GM19438 (cell line): ENCODE results near the gene ROBO1.
"Not testable (repeated sequence)": the region's sequence is repeated elsewhere in the genome, so short reads cannot be mapped to it uniquely, and the experiment has no call there.

Experiments
- ATAC-seq: cut with Tn5 transposase; IDR thresholded peaks from one replicate; pipeline ENCODE4 v1.9.1; 2021; ENCODE audit warnings: low read depth; ENCODE audit not compliant: unreplicated experiment

The ROBO1 gene

DNA sequence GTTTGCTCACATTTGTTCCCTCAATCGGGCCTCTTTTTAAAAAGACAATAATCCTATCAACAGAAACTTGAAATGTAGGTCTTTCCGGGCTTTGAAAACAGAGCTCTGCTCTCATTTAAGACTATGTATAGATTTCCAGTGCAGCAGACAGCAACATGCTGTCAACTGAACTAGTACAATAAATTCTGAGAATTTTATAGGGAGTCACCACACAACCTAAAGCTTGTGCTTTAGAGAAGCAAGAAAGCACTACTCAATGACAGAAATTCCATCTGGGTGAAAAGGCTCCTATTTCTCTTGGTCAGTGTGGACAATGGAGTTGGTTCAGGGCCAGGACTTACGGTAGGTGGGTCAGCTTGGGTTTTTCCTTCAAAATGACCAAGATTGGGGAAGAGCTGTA, 583.5 kb downstream of the ROBO1 start:
- no peak for ATAC-seq

DNA sequence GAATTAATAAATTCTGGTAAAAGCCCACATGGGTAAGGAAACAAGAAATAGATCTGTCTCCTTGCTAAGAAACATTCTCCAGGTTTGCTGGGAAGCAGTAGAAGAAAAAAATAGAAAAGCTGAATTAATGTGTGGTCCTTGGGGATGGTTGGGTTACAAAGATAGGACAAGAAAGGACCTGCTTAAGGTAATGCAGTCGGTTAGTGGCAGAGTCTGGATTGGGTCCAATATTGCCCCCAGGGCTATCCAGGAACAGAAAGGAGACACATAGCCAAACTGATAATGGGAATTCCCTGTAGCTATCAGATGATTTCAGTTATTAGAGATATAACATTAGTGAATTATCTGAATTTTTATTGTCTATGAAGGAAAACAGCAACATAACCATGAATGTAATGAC, 584.3 kb downstream of the ROBO1 start:
- no peak for ATAC-seq

DNA sequence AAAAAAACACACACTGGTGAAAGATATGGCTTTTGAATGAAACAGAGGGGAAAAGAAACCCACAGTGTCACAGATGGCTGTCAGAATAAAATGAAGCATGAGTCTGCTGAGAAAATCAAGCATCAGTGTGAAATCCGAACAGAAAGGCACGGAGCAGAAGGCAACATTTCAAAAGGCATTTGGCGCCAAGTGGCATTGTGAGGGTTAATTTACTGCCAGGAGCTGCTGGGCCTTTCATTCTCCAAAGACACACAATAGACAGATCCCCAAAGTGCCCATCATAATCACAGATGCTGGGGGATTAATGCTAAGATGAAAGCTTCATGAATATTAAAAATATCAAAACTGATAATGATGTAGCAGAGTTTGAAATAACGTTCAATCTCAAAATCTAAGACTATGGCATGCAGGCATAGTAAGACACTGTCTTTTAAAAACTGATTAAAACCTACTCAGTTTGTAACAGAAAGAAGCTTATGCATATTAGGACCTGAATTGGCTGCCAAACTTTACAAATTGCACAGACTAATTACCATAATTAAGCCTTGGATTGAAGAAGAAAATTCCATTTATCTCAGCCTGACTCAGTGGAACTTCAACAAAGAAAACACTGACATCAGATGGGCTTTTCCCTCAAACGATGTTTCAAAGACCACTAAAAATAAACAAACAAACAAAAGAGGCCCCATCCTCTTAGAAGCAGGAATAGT, 589.2 kb downstream of the ROBO1 start:
- ATAC-seq = no peak

DNA sequence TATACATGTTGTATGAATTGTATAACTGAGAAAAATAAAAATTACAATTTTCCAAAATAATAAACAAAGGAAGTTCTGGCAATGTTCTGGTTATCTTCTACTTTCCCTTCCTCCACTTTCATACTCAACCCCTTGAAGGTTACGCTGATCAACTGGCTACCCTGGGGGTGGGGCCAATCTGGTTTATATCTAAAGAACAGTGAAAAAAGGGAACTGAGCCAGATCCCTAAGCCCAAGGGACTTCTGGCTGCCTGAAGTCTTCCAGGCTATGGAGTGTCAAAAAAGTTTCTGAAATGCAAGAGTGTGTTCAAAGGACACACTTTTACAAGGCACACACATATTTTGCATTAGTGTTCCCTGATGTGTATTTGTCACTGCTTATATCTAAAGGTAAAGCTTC, 591.9 kb downstream of the ROBO1 start:
- ATAC-seq = no peak

DNA sequence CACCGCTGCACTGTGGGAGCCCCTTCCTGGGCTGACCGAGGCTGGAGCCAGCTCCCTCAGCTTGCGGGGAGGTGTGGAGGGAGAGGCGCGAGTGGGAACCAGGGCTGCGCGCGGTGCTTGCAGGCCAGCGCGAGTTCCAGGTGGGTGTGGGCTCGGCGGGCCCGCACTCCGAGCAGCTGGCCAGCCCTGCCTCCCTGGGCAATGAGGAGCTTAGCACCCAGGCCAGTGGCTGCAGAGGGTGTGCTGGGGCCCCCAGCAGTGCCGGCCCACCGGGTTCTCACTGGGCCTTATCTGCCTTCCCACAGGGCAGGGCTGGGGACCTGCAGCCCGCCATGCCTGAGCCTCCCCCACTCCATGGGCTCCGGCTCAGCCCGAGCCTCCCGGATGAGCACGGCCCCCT, 594.5 kb downstream of the ROBO1 start:
- not testable (repeated sequence) for ATAC-seq

DNA sequence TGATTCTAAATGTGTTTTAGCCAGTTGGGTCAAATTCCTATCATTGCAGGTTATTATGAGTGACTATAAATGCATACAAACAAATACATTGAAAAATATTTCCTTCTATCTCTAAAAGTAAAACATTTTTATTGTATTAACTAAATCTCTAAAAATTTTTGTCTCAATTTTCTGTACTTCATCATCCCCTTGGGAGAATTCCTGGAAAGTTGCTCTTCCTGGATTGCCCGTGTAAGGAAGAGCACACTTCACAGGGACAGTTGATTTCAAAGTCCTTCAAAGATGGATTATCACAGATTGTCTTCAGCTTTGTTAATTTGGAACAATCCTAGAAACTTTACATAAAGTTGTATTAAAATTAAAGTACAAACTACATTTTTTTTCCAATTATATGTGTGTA, 595.6 kb downstream of the ROBO1 start:
- no peak for ATAC-seq

DNA sequence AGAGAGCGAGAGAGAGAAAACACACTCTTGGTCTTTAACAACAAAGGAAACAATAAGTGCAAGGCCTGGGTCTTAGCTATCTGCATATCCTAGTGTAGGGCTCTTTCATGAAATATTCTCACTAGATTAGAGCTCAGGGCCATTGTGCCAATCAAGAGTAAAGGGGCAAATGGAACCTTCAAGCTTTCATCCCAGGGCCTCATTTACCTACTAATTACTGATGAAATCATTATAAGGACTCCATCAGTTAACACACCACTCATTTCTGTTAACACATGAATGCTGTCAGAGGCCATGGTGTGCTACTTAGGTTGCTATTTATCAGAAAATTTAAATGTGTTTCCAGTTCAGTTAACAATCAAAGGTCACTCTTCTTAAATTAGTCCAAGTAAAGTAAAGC, 597.8 kb downstream of the ROBO1 start:
- no peak for ATAC-seq

DNA sequence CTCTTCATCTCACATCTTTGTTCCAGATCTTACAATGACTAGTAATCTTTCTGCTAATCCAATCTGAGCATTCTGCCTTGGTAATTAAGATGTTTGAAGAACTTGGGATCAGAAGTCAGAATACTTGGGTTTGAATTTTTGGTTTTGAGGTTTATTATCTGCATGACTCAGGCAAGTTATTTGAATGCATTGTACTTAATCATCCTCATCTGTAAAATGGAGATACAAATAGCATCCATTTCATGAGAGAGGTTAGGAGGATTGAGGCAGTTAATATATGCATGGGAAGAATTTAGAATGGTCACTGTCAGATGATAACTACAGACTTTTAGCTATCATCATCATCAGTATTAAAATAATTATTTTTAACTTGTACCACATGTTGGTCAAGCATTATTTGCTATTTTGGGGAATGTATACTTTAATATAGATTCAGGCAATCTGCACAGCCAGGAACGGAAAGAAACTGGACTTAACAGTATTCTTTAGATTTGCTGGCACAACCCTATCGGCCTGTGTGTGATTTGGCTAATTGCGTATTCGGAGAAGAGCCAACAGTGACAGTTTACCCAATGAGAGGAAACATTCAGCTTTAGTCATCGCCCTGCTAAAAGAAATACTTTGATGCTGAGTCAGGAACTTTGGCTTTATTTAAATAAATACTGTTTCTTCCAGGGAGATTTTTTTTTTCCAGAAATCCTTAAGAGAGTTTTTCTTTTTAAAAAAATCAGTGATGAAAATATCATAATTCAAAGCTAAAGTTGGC, 600.0 kb downstream of the ROBO1 start:
- no peak for ATAC-seq

DNA sequence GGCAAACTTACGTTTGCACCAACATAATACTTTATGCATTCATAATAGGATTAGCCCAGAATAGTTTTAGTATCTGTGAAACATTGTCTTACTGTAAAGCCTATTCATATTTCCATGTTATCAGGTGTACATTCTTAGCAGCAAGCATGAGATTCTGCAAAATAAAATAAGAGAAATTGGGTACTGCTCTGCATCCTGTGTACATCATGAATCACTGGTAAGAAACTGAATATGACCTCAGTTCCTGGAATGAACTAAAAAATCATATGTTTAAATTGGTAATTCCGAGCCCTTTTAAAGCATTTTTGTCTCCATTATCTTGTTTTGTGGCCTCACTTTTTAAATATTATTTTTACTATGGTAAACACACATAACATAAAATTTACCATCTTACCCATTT, 605.1 kb downstream of the ROBO1 start:
- no peak for ATAC-seq

DNA sequence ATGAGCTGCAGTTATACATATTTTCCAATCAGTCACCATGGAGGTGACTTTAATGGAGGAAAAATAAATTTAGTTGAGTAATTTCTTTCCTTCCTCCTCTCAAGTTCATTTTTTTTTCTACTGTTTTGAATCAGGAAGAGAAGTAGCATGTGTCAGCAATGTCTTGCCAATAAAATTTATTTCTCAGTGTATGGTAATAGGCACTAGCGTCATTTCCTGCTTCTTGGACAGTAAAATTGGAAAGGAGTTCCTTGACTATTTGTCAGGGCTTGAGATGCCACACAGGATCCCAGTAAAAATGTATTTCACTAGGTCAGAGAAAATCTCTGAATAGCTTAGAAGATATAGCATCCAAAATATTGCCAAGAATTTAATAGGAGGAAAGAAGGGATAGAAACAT, 605.9 kb downstream of the ROBO1 start:
- no peak for ATAC-seq

DNA sequence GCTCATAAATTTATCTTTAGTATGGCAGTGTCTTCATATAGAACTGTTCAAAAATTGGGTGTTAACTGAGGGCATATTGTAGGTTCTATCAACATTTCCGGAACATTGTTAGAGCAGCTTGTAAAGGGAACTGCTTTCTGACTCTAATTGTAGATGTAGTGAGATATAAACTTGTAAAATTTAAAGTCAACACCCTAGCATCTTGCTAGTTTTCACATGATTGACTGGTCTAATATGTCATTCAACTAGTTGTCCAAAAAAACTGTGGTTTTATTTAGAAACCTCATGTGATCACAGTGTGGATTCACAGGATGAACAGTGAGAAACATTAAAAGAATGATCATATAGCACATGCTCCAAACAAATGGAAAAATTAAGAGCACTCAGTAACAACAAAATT, 607.4 kb downstream of the ROBO1 start:
- no peak for ATAC-seq

DNA sequence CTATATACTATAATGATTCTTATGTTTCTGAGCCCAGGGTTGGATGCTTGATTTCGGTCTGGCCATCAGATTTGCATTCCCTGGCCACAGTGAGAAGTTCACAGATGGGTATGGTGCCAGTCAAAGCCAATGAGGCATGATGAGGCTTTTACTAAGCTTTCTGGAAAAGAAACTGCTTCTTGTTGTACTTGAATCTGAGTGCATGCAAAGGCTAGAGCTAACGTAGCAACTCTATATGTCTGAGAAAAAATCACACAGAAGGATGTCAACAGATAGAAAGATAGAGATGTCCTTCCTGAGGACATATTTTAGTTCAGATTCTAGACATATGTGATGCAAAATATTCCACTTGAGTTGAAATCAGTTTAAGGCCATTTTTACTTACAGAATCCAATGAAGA, 608.1 kb downstream of the ROBO1 start:
- no peak for ATAC-seq

DNA sequence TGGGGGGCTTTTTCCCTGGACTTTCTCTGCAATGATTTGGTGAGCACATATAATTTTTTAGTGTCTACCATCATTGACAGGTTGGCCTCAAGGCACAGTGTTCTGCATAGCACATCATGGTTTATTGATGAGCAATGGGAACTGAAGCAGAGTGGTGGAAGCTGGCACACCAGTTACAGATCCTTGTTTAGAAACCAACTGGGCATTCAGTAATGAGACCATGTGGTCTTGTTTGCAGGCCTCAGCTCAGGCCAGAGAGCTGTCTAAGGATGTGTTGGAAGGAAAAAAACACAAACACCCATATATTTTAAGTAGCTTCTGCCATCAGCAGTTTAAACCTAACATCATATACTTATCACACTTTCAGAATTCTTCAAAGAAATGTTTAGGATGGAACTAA, 610.6 kb downstream of the ROBO1 start:
- ATAC-seq = no peak

DNA sequence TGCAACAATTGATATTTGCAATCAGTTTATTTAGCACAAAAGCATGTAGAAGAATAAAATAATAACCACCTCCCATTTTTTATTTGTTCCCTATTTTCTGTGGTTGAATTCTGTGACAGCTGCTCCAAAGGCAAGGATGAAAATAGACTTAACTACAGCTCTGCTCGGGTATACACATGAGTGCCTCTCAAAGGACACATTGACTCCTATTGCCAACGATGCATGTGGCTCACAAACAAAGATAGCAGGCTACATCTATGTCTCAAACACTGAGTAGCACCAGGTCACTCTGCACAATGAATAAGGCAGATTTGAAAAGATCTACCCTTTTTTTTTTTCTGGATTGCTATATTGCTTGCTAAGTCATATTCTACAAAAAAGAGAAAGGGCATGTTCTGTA, 612.9 kb downstream of the ROBO1 start:
- no peak for ATAC-seq

DNA sequence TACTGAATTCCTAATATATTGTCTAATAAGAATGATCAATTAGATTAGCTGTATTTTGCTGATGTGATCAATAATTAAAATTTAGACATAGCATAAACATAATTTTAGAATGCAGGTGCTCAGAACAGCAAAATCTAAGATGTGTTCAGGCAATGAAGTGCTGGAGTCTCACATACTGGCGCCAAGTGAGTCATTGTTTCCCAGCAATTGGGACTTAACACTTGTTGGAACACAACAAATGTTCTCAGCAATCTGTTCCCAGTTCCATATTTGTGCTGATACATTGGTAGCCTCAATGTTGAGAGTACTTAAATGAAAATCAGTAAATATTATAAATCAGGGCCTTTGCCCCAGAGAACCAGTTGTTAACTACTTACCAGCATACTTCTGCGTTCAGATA, 619.0 kb downstream of the ROBO1 start:
- ATAC-seq = no peak

DNA sequence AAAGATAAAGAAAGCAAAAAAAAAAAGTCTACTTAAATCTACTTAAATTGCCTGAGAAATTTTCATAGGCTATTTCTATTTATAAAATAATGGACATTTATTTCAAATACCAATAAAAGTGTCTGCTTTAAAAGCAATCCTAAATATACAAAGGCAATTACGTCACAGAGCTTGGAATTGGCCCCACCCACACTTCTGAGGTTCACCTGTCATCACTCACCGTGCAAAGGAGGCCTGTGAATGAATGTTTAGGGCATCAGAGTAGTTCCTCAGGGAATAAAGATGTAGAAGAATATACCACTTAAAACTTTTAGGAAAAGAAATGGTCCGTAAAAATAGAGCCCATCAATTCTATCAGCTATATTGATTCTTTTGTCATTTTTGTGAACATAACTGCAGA, 621.8 kb downstream of the ROBO1 start:
- no peak for ATAC-seq

DNA sequence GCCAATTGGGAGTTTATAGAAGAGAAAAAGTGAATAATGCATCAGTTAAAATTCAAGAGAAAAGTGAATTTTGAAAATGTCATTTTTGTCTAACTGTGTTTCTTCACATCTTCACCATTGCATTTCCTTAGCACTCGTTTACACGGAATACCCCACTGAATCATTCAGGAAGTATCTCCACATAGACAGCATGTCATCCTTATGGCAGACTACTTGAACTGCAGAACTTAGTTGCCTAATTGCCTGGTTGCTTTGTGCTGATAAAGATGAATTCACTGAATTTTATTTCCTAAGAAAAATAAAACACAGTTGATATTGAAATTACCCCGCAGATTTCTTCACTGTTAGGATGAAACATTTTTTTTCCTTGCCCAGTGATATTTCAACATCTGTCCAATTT, 627.1 kb downstream of the ROBO1 start:
- ATAC-seq = no peak

DNA sequence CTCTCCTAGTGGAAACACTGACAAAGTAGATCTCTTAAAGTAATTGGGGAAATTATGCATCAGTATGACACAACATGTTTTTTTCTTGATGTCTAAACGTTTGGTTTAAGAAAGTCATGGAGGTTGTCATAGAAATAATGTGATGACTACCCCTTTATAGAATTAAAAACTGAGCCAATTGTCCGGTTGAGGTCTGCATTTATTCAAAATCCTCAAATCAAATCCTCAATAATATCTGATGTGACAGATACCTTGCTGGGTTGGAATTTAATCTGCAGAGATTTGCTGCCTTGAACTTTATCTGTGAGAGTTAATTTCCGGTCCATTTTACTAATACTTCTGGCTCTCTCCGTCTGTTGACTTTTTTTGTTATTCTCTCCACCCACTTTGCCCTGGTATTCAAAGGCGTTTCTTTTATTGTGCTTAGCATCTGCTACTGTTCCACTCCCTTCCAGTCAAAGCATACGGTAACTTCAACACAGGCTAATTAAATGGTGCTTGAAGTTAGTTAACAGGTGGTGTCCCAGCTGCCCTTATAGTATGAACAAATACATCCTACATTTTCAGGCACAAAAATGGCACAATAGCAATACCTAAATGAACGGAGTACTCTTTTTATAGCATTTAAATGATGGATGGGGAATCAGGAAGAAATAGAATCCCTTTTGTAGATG, 628.3 kb downstream of the ROBO1 start:
- ATAC-seq = no peak

DNA sequence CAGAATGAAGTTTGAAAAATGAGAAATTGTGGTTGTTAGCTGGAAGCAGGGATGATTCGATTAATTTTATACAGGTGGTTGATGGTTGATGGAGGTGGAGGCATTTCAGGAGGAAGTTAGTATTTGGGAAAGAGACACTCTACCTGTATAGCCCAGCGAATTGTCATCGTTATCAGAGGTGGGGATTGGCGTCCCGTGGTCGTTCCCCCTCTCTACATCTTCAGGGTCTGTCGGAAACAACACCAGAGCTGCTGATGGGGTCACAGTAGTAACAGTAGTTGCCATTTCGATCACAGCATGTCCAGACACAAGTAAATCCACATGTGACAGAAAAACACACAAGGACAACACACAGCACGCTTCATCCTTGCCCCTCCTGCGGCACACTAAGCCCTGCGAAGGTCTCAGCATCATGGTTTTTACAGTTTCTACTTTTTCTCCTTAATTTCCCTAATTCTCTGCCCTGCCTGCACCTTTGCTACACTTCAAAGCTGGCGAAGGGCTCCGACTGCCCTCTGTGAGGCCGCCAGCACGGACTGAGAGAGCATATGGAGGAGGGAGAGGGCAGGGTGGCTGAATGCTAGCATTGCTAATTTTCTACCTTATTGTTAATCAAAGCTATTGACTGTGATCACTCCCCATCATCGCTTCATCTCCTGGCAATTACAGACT, 642.3 kb downstream of the ROBO1 start:
- no peak for ATAC-seq

DNA sequence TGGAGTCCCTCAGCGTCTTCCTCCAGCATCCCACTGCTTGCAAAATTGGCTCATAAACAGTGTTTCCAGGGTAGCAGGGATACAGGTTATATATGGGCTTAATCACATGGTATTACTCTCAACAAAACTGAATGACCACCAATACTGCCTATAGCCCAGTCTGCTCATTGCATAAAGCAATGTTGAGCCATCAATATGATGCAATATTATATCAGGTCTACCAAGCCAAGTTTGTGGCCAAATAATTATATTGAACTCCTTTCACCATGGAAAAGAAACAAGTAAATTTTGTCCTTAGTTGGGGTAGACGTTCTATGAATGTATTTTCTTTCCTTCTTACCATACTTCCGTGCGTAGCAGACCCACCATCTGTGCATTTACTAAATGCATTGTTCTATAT, 652.3 kb downstream of the ROBO1 start:
- no peak for ATAC-seq

DNA sequence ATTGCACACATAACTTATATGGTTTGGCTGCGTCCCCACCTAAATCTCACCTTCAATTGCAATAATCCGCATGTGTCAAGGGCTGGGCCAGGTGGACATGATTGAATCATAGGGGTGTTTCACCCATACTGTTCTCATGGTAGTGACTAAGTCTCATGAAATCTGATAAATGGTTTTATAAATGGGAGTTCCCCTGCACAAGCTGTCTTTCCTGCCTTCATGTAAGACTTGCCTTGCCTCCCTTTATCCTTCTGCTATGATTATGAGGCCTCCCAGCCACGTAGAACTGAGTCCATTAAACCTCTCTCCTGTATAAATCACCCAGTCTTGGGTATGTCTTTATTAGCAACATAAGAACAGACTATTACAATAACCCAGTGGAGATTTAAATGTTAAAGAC, 653.9 kb downstream of the ROBO1 start:
- ATAC-seq = no peak
